8988T (cell line): Measurements from ENCODE around the gene TMEM245.

Experiments
- DNase-seq: peaks from one replicate; pipeline ENCODE4 v3.0.0; 2011

TMEM245 gene

DNA sequence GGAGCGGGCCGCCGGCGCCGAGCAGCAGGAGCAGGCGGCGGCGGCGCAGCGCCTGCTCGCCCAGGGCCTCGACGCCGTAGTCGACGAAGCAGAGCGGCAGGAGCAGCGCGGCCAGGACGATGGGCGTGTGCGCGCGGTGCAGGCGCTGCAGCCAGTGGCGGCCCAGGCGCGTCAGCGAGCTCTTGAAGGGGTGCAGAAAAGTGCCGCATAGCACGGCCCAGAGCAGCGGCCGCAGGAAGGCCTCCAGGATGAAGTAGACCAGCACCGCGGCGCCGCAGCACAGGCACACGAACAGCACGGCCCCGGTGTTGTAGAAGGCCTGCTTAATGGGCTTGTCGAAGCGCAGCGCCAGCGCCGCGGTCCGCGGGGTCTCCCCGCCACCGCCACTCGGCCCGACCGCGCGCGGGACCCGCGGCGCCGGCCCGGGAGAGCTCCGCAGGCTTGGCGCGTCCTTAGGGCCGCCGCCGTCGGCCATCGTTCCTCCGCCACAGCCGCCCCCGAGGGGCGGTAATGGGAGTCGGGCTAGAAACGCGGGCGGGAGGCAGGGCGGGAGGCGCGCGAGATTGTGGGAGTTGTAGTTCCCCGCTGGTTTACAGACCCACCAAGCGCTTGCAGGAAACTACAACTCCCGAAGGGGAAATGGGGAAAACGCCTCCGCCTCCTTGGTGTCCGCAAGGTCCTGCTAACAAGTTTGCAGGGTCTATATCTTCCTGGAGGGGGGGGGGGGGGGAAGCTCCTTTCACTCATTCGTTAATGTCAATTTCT is at the start of gene TMEM245:
Gene TMEM245, minus strand, starts transcription at position 509 of the 765 bp plus-strand sequence. Its CDS starts 34 bp downstream, at position 475.
- peak; percentile 80 for DNase-seq

DNA sequence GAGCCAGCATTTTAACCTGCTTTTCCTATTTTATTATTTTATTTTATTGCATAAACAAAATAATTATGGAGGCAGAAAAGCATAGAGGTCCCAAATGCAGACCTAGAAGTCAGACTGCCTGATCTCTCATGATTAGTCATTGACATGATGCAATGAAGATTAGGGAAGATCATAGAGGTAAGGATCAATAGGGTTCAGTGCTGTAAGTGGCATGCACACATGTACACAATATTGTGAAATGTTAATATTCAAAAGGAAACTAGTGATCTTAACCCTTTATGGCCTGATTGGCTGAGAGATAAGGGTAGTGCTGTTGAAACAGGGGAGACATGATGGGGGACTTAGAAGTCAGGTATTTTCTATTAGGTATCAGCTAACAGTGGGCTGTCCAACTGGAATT is 48.4 kb upstream of the TMEM245 start:
- DNase-seq, result no peak

DNA sequence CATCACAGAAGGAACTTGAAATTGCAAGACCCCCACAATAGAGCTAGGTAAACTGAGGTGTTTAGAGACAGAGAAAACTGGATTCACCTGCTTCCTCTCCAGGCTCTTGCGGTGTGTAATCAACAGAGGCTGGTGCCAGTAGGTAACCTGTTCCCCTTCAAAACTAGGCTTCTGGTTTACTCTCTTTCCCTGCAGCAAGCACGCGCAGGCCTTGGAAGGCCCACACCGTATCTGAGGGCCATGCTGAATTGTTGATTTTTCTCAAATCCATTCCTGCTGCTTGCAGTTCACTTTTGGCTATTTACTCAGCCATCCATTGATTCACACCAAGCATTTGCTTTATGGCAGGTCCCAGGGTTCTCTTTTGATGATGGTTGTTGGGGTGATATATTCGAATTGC is 48.0 kb upstream of the TMEM245 start:
- no peak for DNase-seq

DNA sequence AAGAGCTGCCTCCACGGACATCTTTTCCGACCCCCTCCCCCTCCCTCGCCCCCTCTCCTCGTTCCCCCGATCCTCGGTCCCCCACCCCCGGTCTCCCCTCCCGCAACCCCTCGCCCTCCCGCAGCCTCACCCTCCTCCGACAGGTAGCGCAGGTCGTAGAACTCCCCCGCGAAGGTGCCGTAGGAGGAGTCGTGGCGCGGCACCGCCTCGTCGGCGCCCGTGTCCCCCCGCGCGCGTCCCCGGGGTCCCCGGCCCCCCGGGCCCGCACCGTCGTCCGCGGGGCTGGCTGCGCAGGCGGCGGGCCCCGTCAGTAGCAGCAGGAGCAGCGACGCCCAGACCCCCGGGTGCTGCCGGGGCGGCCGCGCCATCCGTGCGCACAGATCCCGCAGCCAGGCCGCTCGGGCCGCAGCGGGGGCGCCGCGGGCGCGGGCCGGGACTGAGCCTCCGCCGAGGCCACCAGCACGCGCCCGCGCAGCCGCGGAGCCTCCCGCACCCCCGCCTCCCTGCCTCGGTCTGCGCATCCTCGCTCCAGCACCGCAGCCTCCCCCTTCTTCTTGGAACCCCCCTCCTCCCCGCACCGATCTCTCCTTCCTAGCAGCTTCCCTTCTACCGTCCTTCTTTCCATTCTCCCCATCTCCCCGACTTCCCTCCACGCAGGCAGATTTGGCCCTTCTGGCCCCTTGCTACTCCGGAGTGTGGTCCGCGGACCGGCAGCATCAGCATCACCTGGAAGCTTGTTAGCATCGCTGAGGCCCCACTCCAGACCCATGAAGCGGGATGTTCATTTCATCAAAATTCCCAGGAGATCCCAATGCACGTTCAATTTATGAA is 47.2 kb upstream of the TMEM245 start, which contains the start of gene FRRS1L:
Gene FRRS1L, minus strand, starts transcription at position 479 of the 831 bp plus-strand sequence. Its CDS starts 111 bp downstream, at position 368.
- no peak for DNase-seq

DNA sequence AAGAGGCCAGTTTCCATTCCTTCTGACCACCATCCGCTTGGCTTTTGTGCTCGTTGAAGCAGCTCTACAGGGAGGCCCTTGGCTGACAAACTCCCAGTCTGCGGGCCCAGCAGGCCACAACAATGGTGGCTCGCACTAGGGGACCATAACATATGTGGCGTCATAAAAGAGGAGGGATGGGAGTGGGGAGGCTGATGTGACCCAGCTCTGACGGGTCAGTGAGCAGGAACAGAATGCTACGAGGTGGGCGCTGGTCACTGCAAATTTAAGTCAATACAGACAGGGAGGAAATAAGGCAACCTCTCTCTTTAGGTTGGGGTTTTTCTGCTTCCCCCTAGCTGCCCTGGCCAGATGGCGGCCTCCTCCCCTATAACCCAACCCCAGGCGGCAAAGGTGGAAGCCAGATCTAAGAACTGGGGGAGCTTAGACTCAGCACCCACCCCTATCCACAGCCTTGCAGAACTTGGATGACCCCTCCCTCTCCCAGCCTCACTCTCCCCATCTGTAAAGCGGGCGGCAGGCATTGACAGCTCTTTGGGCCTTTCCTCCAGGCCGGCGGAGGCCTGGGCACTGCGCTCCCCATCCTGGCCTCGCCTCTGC is 46.5 kb upstream of the TMEM245 start:
- DNase-seq, result no peak

DNA sequence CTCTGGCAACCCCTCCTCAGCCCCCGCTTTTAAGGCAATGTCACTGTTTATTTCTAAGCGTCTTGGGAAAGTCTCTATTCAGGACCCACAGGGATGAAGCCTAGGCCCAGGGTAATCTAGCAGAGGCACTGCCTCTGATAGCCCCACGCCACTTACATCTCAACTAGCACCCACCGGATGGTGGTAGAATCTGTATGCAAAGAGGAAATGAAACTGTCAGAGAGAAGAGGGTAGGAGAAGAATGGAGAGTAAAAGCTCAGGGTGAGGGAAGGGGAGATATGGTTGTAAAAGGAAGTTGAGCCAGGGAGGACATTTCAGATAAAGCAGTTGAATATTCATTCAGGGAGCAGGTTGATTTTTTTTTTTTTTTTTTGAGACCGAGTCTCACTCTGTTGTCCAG is 44.3 kb upstream of the TMEM245 start:
- DNase-seq, result no peak

DNA sequence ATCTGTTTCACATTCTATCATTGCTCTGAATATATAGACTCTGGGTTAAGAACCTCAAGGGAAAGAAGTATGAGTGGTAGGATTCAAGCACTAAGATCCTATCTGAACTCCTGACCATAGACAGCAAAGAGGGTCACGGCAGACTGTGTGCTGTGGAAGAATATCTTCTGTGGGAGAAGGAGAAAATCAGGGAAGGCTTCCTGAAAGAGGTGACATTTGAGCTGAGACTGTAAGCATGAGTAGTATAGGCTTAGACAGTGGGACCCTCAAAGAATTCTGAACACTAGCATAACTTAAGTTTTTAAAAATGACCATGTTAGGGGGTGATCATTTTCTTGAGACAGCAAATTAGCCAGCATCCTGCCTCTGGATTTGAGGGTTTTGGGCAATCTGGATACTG is 43.4 kb upstream of the TMEM245 start:
- no peak for DNase-seq

DNA sequence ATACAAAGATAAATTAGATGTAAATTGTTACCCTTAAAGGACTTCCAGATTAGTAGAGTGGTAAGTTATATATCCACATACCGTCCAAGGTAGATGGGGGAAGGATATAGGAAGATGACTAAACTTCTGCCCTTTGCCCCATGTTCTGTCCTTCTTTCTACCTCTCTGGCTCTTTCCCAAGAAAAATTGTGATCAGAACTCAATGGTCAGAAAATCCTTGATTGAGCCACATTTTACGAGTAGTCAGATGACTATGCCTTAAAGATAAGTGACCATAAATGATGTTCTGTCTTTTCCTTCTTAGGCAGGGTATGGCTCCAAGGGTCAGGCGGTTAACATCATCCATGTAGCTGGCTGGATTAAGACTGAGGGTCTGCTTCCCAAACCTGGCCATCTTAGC is 42.9 kb upstream of the TMEM245 start:
- DNase-seq, result no peak

DNA sequence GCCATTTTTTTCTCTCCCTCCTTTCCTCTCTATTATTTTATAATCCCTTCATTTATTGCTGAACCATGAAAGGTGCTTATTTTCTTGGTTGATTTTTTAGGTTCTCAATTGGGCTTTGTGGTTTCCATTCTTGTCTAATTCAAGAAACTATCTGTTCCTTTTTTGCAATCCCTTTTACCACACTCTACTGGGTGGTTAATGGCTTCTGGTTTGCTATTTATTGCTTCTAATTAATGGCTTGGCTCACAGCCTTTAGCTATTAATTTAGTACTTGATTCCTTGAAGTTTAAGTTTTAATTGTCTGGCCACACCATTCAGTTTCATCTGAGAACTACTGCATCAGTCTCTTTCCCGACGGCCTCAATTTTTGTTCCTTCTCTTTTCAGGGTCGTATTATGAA is 41.7 kb upstream of the TMEM245 start:
- DNase-seq, result no peak

DNA sequence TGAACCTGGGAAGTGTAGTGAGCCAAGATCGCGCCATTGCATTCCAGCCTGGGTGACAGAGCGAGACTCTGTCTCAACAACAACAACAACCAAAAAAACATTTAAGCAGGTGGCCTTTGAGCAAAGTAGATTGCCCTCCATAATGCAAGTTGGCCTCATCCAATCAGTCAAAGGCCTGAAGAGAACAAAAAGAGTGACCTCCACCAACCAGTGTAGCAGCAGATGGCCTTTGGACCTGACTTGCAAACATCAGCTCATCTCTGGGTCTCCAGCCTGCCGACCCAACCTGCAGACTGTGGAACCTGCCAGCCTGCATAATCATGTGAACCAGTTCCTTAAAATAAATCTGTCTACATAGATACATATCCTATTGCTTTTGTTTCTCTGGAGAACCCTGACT is 39.8 kb upstream of the TMEM245 start:
- no peak for DNase-seq

DNA sequence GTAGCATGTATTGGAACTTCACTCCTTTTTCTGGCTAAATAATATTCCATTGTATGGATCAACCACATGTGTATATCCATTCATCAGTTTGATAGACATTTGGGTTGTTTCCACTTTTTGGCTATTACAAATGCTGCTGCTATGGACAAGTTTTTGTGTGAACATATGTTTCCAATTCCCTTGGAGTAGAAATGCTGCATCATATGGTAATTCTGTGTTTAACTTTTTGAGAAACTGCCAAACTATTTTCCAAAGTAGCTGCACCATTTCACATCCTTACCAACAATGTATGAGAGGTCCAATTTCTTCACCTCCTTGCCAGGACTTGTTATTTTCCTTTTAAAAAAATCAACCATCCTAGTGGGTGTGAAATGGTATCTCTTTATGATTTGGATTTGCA is 38.9 kb upstream of the TMEM245 start:
- DNase-seq, result no peak

DNA sequence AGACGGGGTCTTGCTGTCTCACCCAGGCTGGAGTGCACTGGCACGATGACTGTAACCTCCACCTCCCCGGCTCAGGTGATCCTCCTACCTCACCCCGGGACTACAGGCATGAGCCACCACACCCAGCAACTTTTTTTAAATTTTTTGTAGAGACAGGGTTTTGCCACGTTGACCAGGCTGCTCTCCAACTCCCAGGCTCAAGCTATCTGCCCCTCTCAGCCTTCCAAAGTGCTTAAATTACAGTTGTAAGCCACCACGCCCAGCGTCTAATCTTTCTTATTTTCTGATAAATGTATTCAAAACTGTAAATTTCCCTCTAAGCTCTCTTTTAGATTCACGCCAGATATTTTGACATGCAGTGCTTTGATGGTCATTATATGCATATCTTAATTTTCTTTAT is 37.0 kb upstream of the TMEM245 start:
- no peak for DNase-seq

DNA sequence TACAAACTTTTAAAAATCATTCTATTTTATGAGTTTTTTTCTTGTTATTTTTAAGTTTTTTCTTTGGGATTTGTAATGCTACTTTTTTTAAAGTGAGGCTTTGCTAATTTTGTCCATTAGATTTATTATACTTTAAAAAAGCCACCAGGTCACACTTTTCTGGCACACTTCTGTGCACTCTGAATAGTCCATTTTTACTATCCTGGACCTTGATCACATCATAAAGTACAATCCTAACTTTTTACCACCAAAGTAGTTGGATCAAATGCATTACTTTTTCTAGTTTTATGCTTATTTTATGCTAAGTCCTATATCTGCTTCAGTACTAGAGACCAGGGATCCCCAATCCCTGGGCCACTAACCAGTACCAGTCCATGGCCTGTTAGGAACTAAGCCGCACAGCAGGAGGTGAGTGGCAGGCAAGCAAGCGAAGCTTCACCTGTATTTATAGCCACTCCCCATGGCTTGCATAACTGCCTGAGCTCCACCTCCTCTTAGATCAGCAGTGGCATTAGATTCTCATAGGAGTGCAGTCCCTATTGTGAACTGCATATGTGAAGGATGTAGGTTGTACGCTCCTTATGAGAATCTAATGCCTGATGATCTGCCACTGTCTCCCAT is 31.3 kb upstream of the TMEM245 start:
- no peak for DNase-seq

DNA sequence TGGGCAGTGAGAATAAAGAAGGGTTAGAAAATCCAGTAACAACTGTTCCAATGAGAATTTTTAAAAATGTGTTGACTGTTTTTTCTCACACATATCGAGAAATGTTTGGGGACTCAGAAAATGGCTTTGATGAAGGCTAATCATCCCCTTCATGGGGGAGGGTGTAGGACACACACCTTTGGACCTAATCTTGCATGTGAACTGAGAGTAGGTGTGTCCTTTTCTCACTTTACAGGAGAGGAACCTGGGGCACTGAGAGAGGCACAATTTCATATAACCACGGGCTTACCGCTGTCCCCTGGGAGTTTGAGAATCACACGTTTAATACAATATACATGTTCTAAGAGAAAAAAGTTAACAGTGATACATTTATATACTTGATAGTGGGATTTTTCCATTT is 30.0 kb upstream of the TMEM245 start:
- DNase-seq, result no peak

DNA sequence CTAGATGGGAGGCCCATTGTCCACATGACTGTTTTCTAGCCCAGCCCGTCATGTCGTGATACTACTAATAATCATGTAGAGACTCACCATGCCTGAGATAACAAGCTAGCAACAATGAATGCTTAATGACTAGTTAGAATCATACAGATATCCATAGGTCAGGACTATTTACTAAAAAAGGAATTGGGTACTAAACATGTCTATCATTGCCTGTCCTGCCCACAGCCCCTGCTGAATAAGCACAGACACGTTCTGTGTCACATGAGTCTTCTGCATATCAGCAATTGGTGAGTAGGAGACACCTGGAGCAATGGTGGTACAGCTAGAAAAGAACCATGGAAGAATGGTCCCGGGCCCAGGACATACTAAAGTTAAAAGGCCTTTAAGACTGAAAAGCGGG is 29.3 kb upstream of the TMEM245 start:
- DNase-seq, result no peak

DNA sequence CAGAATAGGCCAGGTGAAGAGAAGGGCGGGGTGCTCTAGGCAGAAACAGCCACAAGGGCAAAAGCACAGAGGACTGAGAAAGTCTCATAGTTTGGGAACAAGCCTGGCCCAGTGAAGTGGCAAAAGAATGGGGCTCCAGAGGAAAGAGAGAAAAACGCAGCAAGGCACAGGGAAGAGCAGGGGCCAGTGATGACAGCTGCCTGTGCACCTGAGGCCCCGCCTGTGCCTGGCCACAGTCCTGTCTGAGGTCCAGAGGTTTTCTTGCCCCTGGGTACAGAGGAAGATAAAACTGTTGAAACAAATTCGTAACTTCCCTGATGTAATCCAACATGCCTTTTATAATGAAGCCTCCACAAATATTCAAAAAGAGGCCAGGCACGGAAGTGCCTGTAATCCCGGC is 25.3 kb upstream of the TMEM245 start:
- no peak for DNase-seq

DNA sequence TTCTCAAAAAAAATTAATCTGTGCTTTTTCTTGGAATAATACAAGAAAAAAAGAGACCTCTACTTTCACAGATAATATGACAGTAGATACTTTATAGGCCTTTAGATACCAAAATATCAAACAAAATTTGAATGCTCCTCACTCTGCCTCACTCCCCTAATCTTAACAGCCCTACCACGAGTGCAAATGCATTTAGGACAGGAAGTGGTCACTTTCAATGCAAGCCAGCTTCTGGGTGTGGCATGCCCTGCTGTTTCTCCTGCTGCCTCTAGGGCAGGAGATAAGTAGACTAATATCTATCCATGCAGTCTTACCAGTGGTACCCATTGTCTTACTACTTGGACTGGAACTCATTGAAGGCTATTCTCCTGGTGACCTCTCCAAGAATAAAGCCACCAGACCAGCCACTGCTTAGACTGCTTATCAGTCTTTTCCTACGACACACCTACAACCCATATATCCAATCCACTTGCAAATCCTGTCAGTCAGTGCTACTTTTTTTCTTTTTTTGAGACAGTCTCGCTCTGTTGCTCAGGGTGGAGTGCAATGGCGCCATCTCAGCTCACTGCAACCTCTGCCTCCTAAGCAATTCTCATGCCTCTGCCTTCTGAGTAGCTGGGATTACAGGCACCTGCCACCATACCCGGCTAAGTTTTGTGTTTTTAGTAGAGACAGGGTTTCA is 24.3 kb upstream of the TMEM245 start:
- no peak for DNase-seq

DNA sequence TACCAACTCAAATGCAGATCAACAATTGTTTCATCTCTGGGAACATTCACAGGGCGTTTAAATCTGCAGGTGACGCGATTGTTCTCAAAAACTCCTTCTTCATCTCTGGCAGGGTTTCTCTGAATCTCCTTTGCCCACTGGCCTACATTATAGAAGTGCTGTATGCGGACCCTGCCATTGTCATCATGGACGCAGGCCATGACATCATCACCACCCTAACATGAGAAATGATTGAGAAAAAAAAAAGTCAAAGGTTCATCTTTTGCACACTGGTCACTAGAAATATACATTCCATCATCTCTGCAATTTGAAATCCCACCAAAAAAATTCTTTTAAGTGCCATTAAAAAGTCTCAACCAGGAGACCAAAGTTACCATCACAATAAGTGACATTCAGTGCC is 21.6 kb upstream of the TMEM245 start:
- no peak for DNase-seq

DNA sequence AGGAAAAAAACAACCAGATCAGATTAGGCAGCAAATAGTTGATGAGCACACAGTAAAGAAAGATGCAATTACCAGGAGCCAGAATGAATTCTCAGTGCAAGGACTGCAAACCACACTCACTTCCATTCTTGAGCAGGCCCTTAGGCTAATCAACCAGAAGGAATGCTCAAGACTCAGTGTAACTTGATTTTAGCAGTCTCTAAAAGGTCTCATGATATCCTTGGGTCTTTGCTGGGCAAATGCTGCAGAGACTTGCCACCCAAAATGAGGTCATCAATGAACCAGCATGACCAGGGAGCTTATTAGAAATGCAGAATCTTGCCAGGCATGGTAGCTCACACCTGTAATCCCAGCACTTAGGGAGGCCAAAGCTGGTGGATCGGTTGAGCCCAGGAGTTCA is 20.1 kb upstream of the TMEM245 start:
- DNase-seq, result no peak

DNA sequence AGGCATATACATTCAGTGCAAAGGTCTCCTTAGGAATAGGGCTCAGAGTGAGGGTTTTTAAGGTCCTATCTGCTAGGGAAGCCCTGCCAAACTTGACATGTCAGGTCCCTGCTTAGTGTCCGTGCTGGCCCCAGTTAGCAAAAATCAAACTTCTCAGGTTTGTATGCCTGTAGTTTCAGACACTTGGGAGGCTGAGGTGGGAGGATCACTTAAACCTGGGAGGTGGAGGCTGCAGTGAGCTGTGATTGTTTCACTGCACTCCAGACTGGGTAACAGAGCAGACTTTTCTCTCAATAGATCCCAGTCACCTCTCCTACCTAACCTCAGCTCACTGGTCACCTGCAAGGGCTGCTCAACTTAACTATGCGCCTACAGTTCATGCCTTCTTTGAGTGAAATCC is 18.7 kb upstream of the TMEM245 start:
- no peak for DNase-seq

DNA sequence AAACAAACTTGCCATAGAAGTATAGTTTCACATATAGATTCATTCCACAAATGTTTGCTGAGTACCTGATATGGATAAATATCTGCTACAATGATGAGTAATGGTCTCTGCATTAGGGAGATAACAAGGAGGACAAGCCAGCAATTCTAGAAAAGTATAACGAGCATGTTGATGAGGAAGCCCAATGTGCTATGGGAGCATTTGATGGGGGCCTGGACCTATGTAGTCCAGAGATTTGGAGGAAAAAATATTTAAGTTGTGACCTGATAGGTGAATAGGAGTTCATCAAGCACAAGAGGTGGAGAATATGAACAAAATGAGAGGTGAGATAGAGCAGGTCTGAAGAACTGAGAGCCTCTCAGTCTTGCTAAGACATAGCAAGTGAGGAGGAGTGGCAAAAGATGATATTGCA is 14.4 kb upstream of the TMEM245 start:
- DNase-seq, result no peak

DNA sequence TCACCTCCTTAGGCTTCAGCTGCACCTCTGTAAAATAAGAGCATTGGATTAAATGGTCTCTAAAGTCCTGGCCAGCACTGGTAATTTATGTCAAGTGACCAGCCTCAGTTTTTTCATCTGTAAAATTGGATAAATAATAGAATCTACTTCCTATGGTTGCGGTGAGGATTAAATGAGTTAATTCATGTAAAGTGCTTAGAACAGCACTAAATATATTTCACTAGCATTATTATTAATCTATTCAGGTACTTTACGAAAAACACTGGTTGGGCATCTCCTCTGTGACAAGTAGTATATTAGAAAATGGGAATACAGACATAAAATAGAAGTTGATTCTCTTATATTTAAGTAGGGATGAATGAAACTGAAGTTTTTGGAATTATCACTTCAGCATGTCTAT is 13.8 kb upstream of the TMEM245 start:
- DNase-seq, result no peak

DNA sequence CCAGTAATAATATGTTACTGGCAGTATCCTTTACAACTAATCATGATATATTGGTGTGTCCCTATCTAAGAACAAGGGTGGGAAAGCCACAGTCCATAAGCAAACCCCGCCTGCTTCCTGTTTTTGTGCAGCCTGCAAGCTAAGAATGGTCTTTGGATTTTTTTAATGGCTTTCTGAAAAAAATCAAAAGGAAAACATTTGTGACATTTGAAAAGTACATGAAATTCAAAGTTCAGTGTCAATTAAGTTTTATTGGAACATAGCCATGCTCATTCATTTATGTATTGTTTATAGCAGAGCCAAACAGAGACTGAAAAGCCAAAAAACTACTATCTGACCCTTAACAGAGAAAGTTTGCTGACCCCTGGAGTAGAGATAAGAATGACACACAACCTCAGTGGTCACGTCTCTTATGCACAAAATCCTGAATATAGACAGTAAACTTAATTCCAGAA is 12.8 kb upstream of the TMEM245 start:
- no peak for DNase-seq
